HEK293T (cell line): ENCODE measurements around the gene AGAP9.
"Not testable (repeated sequence)": the region's sequence is repeated elsewhere in the genome, so short reads cannot be mapped to it uniquely, and the experiment has no call there.

Experiments used
- ELF4 ChIP-seq: fragments of 450-650 bp; IDR thresholded peaks from 2 replicates; pipeline ENCODE4 v1.6.1; 2017; ENCODE audit warnings: antibody characterized with exemption
- FOXA1 ChIP-seq: fragments of 450-650 bp; IDR thresholded peaks from 2 replicates; pipeline ENCODE4 v1.6.1; 2016; ENCODE audit warnings: mild to moderate bottlenecking
- FOXK2 ChIP-seq: fragments of 450-650 bp; IDR thresholded peaks from 2 replicates; pipeline ENCODE4 v1.6.1; 2016; ENCODE audit warnings: mild to moderate bottlenecking
- FOXM1 ChIP-seq: fragments of 450-650 bp; IDR thresholded peaks from 2 replicates; pipeline ENCODE4 v1.6.1; 2017; ENCODE audit warnings: mild to moderate bottlenecking, borderline replicate concordance
- SP1 ChIP-seq: fragments of 450-650 bp; IDR thresholded peaks from 2 replicates; pipeline ENCODE4 v1.6.1; 2017
- SUZ12 ChIP-seq: fragments of 450-650 bp; IDR thresholded peaks from 2 replicates; pipeline ENCODE4 v1.6.1; 2016; ENCODE audit warnings: mild to moderate bottlenecking
- TF ChIP-seq, protein P1 (sequence below): fragments of 450-650 bp; IDR thresholded peaks from 2 replicates; pipeline ENCODE4 v1.6.1; 2016

- TF ChIP-seq FOXA1, SP1, FOXM1, SUZ12, ELF4, FOXK2: not testable (repeated sequence)
- TF ChIP-seq, protein P1, sequence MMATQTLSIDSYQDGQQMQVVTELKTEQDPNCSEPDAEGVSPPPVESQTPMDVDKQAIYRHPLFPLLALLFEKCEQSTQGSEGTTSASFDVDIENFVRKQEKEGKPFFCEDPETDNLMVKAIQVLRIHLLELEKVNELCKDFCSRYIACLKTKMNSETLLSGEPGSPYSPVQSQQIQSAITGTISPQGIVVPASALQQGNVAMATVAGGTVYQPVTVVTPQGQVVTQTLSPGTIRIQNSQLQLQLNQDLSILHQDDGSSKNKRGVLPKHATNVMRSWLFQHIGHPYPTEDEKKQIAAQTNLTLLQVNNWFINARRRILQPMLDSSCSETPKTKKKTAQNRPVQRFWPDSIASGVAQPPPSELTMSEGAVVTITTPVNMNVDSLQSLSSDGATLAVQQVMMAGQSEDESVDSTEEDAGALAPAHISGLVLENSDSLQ = not testable (repeated sequence)
Measured at GRCh38 chr10:47475101-47475500, 48.3 kb downstream of the AGAP9 start.
